DMS79 (cell line): ENCODE data around the gene STEAP1.
"Not testable (repeated sequence)": the region's sequence is repeated elsewhere in the genome, so short reads cannot be mapped to it uniquely, and the experiment has no call there.

Experiments
- DNase-seq: peaks from one replicate; lab custom pipeline; 2025; lab: John Stamatoyannopoulos, UW

Gene STEAP1

GRCh38 chr7:90153943-90154771, at the start of gene STEAP1:
STEAP1 (plus strand) TSS chr7:90154469; CDS start chr7:90159789, 5,320 bp downstream.
- not testable (repeated sequence) for DNase-seq

GRCh38 chr7:90114972-90115371, 39.3 kb upstream of the STEAP1 start:
- not testable (repeated sequence) for DNase-seq

GRCh38 chr7:90118551-90119177, 35.6 kb upstream of the STEAP1 start:
- DNase-seq, result not testable (repeated sequence)

- peak; percentile 16 for DNase-seq
These were observed 34.9 kb upstream of the STEAP1 start for GRCh38 chr7:90119178-90119971.

- not testable (repeated sequence) for DNase-seq
These were observed 34.1 kb upstream of the STEAP1 start for GRCh38 chr7:90120205-90120604.

GRCh38 chr7:90131746-90132145, 22.5 kb upstream of the STEAP1 start:
- not testable (repeated sequence) for DNase-seq

GRCh38 chr7:90147079-90147960, 6.9 kb upstream of the STEAP1 start:
- not testable (repeated sequence) for DNase-seq

GRCh38 chr7:90149428-90149827, 4.8 kb upstream of the STEAP1 start:
- DNase-seq, result not testable (repeated sequence)

- DNase-seq, result not testable (repeated sequence)
These were observed 2.4 kb upstream of the STEAP1 start for GRCh38 chr7:90151884-90152283.

- DNase-seq, result not testable (repeated sequence)
These were observed 1.5 kb upstream of the STEAP1 start for GRCh38 chr7:90152642-90153253.

GRCh38 chr7:90155206-90155605, 937 bp downstream of the STEAP1 start:
- no peak for DNase-seq

- not testable (repeated sequence) for DNase-seq
These were observed 3.1 kb downstream of the STEAP1 start for GRCh38 chr7:90157331-90157730.

GRCh38 chr7:90157761-90158350, 3.6 kb downstream of the STEAP1 start:
- DNase-seq, result not testable (repeated sequence)

- DNase-seq, result no peak
These were observed 9.3 kb downstream of the STEAP1 start for GRCh38 chr7:90163534-90163933.

- DNase-seq, result no peak
These were observed 11.5 kb downstream of the STEAP1 start for GRCh38 chr7:90165724-90166123.

GRCh38 chr7:90166153-90166552, 11.9 kb downstream of the STEAP1 start:
- DNase-seq, result no peak

GRCh38 chr7:90167361-90167760, 13.1 kb downstream of the STEAP1 start:
- DNase-seq, result no peak

GRCh38 chr7:90169891-90170290, 15.6 kb downstream of the STEAP1 start:
- DNase-seq, result no peak

- DNase-seq, result no peak
These were observed 17.9 kb downstream of the STEAP1 start for GRCh38 chr7:90172121-90172520.

- no peak for DNase-seq
These were observed 18.4 kb downstream of the STEAP1 start for GRCh38 chr7:90172624-90173023.
